GM12878 (cell line): ENCODE measurements around the gene PSMD11. TPM values are rescaled to one million over a fixed set of nuclear protein-coding genes. Genes with fewer than 3 reads are reported as not detected.
A peak's percentile ranks its signal among the peaks of the same experiment; 100 is the strongest.

ENCODE experiments used
- CEBPB ChIP-seq, 2 experiments: fragments of 150-350 bp in 1 of 2; IDR thresholded peaks; 2 replicates each; pipeline ENCODE4 v1.6.1; 2012 to 2014; ENCODE audit warnings: low read depth in 2 of 2, low read length in 2 of 2, borderline replicate concordance in 1 of 2, inconsistent platforms in 1 of 2
- CHD4 ChIP-seq: fragments of 200-600 bp; sonication (generic); IDR thresholded peaks from 2 replicates; pipeline ENCODE4 v1.6.1; 2016; ENCODE audit warnings: mild to moderate bottlenecking
- EP300 ChIP-seq, 2 experiments: fragments of 150-350 bp in 1 of 2; IDR thresholded peaks; 2 replicates each; pipeline ENCODE4 v1.6.1; 2011 to 2012; ENCODE audit warnings: low read depth in 2 of 2, low read length in 2 of 2, borderline replicate concordance in 1 of 2, improper control_type of control experiment in 1 of 2, inconsistent platforms in 1 of 2; ENCODE audit not compliant: control insufficient read depth in 1 of 2
- HCFC1 ChIP-seq: fragments of 150-350 bp; IDR thresholded peaks from 2 replicates; pipeline ENCODE4 v1.6.1; 2014; ENCODE audit warnings: low read length
- LARP7 ChIP-seq: fragments of 450-650 bp; IDR thresholded peaks from 2 replicates; pipeline ENCODE4 v1.6.1; 2017; ENCODE audit warnings: mild to moderate bottlenecking
- MTA2 ChIP-seq: fragments of 450-650 bp; IDR thresholded peaks from 2 replicates; pipeline ENCODE4 v1.6.1; 2016; ENCODE audit warnings: low read depth, mild to moderate bottlenecking, moderate library complexity
- MYB ChIP-seq: fragments of 150-350 bp; IDR thresholded peaks from 2 replicates; pipeline ENCODE4 v1.6.1; 2014; ENCODE audit warnings: mild to moderate bottlenecking, low read depth, low read length, borderline replicate concordance
- NBN ChIP-seq: fragments of 450-650 bp; IDR thresholded peaks from 2 replicates; pipeline ENCODE4 v1.6.1; 2016
- NFYA ChIP-seq: IDR thresholded peaks from 2 replicates; pipeline ENCODE4 v1.6.1; 2011; ENCODE audit warnings: low read depth, mild to moderate bottlenecking, low read length, improper control_type of control experiment, borderline replicate concordance
- NRF1 ChIP-seq: conservative IDR thresholded peaks from 2 replicates; pipeline ENCODE4 v1.6.1; 2011; ENCODE audit warnings: mild to moderate bottlenecking, low read depth, low read length, improper control_type of control experiment
- POU2F2 ChIP-seq: IDR thresholded peaks from 3 replicates; pipeline ENCODE4 v1.6.1; 2011; ENCODE audit warnings: low read depth, mild to moderate bottlenecking, low read length, borderline replicate concordance
- SREBF1 ChIP-seq: IDR thresholded peaks from 2 replicates; pipeline ENCODE4 v1.6.1; 2012; ENCODE audit warnings: mild to moderate bottlenecking, low read length
- YBX1 ChIP-seq: fragments of 450-650 bp; IDR thresholded peaks from 2 replicates; pipeline ENCODE4 v1.6.1; 2016; ENCODE audit warnings: antibody characterized with exemption
- ZNF207 ChIP-seq: fragments of 450-650 bp; IDR thresholded peaks from 2 replicates; pipeline ENCODE4 v1.6.1; 2014; ENCODE audit warnings: antibody characterized with exemption, mild to moderate bottlenecking, borderline replicate concordance
- ZNF217 ChIP-seq: fragments of 450-650 bp; IDR thresholded peaks from 2 replicates; pipeline ENCODE4 v1.6.1; 2017; ENCODE audit warnings: antibody characterized with exemption, mild to moderate bottlenecking
- polyA plus RNA-seq, 11 experiments: library from polyadenylated mRNA; depleted of rRNA in 4 of 11; unstranded in 6 of 11; stranded (reverse) in 5 of 11; fragments of >200 nt; fragmentation: Nextera tagmentation in 4 of 11; fragmentation: Illumina TruSeq in 1 of 11; extraction: Ambion mirVana in 4 of 11; extraction: Trizol in 1 of 11; gene quantifications; 1 replicate in 1 of 11; 2 replicates in 10 of 11; pipeline versions ENCODE4 v1.2.1 to v1.2.3, GENCODE V29; 2011 to 2016; ENCODE audit warnings: inconsistent platforms in 2 of 11, missing spikeins in 2 of 11, low read depth in 1 of 11
- total RNA-seq, 4 experiments: library from RNA; depleted of rRNA in 3 of 4; stranded (reverse); fragments of >200 nt in 3 of 4; fragmentation: Illumina TruSeq in 1 of 4; extraction: Trizol in 1 of 4; gene quantifications; 2 replicates each; pipeline versions ENCODE4 v1.2.1 to v1.2.3, GENCODE V29; 2013 to 2021
- TF ChIP-seq, protein P1 (sequence below): fragments of 150-350 bp; IDR thresholded peaks from 2 replicates; pipeline ENCODE4 v1.6.1; 2016; ENCODE audit warnings: low read depth, low read length
- TF ChIP-seq, protein P2 (sequence below): fragments of 450-650 bp; formaldehyde crosslinking; IDR thresholded peaks from 2 replicates; pipeline ENCODE4 v1.5.0; 2022; ENCODE audit warnings: mild to moderate bottlenecking, missing genetic modification characterization
- TF ChIP-seq, protein P3 (sequence below): IDR thresholded peaks from 2 replicates; pipeline ENCODE4 v1.6.1; 2012; ENCODE audit warnings: mild to moderate bottlenecking, low read depth, low read length
- TF ChIP-seq, protein P4 (sequence below): fragments of 450-650 bp; IDR thresholded peaks from 2 replicates; pipeline ENCODE4 v1.6.1; 2017; ENCODE audit warnings: mild to moderate bottlenecking

PSMD11 gene
- total and polyA plus RNA-seq, 10 of the 15 experiments (the other 5 are each of a cell fraction or from before 2014, with no cell fraction given): 84.1 to 319 (median 120) TPM

DNA sequence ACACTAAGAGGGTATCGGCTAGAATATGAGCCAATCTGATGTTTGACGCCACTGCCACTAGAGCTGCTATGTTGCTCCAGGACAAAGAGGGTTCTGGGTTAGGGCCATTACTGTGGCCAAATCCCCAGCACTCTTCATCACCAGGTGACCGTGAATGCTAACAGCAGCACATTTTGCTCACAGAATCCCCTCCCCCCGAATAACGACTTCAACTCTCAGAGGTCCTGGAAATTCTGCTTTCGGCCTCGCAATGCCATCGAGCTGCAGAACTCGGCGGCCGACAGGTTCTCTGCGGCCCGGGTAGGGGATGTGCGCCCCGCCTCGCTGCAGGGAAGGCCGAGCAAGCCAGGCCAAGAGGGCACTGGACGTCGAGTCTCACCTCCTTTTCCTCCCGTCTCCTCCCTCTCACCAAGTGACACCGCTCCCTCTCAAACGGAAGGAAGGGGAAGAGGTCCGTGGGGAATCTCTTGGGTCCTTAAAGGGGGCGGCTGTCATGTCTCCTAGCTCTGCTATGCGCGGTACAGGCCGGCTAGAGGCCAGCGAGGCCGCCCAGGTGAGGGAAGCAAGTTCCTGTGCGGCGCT, 74.4 kb downstream of the PSMD11 start (continued):
- TF ChIP-seq, protein P1, sequence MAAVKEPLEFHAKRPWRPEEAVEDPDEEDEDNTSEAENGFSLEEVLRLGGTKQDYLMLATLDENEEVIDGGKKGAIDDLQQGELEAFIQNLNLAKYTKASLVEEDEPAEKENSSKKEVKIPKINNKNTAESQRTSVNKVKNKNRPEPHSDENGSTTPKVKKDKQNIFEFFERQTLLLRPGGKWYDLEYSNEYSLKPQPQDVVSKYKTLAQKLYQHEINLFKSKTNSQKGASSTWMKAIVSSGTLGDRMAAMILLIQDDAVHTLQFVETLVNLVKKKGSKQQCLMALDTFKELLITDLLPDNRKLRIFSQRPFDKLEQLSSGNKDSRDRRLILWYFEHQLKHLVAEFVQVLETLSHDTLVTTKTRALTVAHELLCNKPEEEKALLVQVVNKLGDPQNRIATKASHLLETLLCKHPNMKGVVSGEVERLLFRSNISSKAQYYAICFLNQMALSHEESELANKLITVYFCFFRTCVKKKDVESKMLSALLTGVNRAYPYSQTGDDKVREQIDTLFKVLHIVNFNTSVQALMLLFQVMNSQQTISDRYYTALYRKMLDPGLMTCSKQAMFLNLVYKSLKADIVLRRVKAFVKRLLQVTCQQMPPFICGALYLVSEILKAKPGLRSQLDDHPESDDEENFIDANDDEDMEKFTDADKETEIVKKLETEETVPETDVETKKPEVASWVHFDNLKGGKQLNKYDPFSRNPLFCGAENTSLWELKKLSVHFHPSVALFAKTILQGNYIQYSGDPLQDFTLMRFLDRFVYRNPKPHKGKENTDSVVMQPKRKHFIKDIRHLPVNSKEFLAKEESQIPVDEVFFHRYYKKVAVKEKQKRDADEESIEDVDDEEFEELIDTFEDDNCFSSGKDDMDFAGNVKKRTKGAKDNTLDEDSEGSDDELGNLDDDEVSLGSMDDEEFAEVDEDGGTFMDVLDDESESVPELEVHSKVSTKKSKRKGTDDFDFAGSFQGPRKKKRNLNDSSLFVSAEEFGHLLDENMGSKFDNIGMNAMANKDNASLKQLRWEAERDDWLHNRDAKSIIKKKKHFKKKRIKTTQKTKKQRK: no peak
- TF ChIP-seq NRF1 (no peak), NFYA (no peak), MYB (no peak), ZNF217 (no peak), POU2F2 (no peak), LARP7 (peak; percentile 10; the same call in 1 of the 2 replicates), CEBPB (IDR thresholded peaks at IDR 0.05; ENCODE audit: borderline replicate concordance in 1 of 2, low read depth in 2 of 2, low read length in 2 of 2) (no peak), CHD4 (no peak), NBN (no peak), ZNF207 (no peak), MTA2 (0 out of 2 replicates have a peak, but pooled peaks have one; percentile 26), HCFC1 (no peak), YBX1 (no peak), SREBF1 (no peak), EP300 (IDR thresholded peaks at IDR 0.05; ENCODE audit: borderline replicate concordance in 1 of 2, control insufficient read depth in 1 of 2, low read depth in 2 of 2, low read length in 2 of 2) (no peak)
- TF ChIP-seq, protein P2, sequence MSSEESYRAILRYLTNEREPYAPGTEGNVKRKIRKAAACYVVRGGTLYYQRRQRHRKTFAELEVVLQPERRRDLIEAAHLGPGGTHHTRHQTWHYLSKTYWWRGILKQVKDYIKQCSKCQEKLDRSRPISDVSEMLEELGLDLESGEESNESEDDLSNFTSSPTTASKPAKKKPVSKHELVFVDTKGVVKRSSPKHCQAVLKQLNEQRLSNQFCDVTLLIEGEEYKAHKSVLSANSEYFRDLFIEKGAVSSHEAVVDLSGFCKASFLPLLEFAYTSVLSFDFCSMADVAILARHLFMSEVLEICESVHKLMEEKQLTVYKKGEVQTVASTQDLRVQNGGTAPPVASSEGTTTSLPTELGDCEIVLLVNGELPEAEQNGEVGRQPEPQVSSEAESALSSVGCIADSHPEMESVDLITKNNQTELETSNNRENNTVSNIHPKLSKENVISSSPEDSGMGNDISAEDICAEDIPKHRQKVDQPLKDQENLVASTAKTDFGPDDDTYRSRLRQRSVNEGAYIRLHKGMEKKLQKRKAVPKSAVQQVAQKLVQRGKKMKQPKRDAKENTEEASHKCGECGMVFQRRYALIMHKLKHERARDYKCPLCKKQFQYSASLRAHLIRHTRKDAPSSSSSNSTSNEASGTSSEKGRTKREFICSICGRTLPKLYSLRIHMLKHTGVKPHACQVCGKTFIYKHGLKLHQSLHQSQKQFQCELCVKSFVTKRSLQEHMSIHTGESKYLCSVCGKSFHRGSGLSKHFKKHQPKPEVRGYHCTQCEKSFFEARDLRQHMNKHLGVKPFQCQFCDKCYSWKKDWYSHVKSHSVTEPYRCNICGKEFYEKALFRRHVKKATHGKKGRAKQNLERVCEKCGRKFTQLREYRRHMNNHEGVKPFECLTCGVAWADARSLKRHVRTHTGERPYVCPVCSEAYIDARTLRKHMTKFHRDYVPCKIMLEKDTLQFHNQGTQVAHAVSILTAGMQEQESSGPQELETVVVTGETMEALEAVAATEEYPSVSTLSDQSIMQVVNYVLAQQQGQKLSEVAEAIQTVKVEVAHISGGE (CRISPR knock-in tag): no peak
- TF ChIP-seq, protein P3, sequence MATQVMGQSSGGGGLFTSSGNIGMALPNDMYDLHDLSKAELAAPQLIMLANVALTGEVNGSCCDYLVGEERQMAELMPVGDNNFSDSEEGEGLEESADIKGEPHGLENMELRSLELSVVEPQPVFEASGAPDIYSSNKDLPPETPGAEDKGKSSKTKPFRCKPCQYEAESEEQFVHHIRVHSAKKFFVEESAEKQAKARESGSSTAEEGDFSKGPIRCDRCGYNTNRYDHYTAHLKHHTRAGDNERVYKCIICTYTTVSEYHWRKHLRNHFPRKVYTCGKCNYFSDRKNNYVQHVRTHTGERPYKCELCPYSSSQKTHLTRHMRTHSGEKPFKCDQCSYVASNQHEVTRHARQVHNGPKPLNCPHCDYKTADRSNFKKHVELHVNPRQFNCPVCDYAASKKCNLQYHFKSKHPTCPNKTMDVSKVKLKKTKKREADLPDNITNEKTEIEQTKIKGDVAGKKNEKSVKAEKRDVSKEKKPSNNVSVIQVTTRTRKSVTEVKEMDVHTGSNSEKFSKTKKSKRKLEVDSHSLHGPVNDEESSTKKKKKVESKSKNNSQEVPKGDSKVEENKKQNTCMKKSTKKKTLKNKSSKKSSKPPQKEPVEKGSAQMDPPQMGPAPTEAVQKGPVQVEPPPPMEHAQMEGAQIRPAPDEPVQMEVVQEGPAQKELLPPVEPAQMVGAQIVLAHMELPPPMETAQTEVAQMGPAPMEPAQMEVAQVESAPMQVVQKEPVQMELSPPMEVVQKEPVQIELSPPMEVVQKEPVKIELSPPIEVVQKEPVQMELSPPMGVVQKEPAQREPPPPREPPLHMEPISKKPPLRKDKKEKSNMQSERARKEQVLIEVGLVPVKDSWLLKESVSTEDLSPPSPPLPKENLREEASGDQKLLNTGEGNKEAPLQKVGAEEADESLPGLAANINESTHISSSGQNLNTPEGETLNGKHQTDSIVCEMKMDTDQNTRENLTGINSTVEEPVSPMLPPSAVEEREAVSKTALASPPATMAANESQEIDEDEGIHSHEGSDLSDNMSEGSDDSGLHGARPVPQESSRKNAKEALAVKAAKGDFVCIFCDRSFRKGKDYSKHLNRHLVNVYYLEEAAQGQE: no peak
- TF ChIP-seq, protein P4, sequence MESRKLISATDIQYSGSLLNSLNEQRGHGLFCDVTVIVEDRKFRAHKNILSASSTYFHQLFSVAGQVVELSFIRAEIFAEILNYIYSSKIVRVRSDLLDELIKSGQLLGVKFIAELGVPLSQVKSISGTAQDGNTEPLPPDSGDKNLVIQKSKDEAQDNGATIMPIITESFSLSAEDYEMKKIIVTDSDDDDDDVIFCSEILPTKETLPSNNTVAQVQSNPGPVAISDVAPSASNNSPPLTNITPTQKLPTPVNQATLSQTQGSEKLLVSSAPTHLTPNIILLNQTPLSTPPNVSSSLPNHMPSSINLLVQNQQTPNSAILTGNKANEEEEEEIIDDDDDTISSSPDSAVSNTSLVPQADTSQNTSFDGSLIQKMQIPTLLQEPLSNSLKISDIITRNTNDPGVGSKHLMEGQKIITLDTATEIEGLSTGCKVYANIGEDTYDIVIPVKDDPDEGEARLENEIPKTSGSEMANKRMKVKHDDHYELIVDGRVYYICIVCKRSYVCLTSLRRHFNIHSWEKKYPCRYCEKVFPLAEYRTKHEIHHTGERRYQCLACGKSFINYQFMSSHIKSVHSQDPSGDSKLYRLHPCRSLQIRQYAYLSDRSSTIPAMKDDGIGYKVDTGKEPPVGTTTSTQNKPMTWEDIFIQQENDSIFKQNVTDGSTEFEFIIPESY: no peak
